Retinal pigment epithelial cell (primary cell): Measurements from ENCODE around the gene PTGDR2.

Source experiments
- DNase-seq: peaks from one replicate; pipeline ENCODE4 v3.0.0-alpha.2; 2010; ENCODE audit warnings: low read depth
- H3K4me3 ChIP-seq: 2 replicates; pipeline ENCODE4 v1.5.1; 2011; ENCODE audit warnings: mild to moderate bottlenecking, low read length, control low read depth, moderate library complexity
- CTCF ChIP-seq: conservative IDR thresholded peaks from 2 replicates; pipeline ENCODE4 v1.5.1; 2011; ENCODE audit warnings: low read depth, low read length, control low read depth, inconsistent platforms

Gene PTGDR2

DNA sequence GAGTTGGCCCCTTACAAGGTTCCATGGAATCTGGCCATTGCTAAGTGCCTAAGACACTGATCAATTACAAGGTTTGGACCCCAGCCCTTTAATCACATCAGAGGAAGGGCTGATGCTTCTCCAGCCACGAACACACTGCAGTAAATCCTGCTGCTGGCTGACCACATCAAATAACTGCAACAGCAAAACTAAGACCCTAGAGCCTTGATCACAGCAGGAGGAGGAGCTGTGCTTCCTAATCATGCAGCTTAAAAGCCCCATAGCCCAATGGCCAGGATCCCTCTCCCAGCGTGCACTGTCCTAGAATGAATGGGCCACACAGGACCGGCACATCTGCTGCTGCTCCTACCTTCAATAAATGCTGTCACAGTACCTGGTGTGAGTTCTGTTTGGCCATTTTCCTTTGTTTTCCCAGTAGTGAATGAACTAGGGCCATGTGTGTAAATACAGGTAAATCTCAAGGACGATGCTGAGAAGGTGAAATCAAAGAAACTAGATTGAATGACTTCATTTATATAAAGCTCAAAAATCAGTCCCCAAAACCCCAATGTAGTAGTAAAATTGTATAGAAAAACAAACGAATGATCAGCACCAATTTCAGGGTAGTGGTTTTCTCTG, 24.3 kb upstream of the PTGDR2 start:
- no peak overlapping the region for H3K4me3 ChIP-seq
- DNase-seq, result no peak
- no peak for TF ChIP-seq CTCF

DNA sequence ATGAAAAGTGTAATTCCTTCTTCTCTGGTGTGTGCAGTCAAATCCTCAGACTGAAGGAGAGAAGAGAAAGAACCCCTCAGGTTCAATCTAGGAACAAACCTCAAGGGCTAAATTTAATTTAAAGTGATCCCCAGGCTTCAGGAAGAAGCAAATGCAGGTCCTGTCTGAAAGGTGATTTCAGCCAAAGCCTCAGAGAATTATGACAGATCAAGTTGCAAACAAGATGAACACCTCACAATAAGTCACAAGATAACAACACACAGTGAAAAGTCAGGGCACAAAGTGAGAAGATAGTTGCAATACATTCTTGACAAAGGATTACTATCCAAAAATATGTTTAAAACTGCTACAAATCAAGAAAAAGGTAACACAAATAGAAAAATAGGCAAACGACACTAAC, 23.4 kb upstream of the PTGDR2 start:
- DNase-seq, result no peak
- no peak for TF ChIP-seq CTCF
- no peak overlapping the region for H3K4me3 ChIP-seq

- TF ChIP-seq CTCF, result no peak
- H3K4me3 ChIP-seq, result no peak overlapping the region
- DNase-seq, result no peak
These were observed 22.7 kb upstream of the PTGDR2 start for GRCh38 chr11:60878245-60879101.

DNA sequence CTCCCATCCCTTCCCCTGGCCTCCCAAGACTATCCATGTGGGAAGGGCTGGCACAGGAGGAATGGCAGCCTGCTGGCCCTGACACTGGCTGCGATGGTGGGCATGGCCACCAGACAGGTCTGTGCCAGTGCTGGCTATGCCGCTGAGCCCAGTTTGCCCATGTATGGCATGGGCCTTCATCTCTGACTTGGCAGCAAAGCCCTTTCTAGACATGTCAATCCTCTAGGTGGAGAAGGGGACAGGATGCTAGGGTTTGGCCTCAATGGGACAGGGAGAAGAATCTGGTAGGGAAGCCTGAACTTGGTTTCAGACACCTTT, 20.4 kb upstream of the PTGDR2 start:
- H3K4me3 ChIP-seq, result no peak overlapping the region
- DNase-seq, result no peak
- TF ChIP-seq CTCF, result no peak

DNA sequence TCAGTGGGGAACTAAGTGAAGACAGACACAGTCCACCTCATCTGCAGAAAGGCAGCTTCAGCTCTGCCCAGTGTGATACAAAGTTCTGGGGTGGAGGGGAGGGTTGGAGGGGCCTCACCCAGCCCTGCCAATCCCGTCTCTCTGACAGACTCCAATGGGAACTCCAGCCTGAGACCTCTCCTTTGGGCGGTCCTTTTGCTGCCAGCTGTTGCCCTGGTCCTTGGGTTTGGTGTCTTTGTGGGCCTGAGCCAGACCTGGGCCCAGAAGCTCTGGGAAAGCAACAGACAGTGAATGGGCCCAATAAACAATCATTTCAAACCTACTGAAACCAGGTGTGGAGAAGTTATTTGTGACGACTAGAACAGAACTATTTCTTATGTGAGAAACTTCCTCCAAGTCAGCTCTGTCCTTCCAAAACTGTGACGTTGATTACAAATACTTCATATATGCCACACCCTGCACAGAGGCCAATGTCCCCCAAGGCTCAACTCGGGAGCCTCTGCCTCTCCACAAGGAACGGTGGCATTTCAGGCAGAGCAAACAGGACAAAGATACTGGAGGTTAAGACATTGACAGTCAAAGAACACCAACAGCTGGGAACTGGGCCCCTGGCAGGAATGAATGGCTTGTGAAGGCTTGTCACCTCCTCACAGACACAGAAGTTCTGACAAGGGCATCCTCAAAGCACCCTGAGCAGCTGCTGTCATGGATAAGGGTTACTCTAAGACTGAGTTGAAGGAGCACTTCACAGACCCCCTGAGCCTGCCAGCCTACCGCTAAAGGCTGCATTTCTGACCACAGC, 19.8 kb upstream of the PTGDR2 start:
- no peak for DNase-seq
- no peak overlapping the region for H3K4me3 ChIP-seq
- no peak for TF ChIP-seq CTCF

DNA sequence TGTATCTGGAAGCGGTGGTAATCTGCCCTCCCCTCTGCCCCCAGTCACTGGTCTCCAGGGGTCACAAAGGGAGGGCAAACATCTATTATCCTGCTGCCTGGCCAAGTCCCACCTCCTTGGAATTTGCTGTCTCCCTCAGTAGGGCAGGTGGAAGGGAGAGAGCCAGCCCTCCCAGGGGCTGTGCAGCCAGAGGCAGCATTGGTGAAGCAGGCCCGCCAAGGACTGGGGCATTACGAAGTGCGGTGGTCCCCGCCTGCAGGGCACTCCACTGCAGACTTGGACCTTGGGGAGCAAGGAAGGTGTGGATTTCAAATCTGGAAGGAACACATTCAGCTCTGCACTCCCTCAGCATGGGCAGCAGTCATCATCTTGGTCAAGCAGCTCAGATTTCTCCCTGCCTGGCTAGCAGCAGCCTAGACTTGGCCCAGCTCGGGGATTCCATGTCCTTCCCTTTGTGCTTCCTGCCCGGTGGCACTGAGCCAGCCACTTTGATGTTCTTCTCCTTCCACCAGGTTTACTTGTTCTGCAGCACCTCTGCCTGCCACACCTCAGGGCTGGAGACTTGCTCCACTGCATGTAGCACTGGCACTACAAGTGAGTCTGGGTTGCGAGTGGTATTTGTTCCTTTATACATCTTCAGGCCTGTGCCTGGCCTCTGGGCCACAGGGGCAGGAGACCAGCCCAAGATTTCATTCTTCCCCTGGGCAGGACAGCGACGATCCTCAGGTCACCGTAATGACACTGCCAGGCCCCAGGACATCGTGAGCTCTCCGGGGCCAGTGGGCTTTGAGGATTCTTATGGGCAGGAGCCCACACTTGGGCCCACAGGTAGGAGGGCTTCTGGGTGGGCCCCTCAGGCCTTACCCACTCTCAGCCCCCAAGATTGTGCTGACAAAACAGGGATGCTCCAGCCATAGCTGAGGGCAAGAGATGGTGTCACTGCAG, 18.9 kb upstream of the PTGDR2 start:
- no peak for TF ChIP-seq CTCF
- DNase-seq, result no peak
- H3K4me3 ChIP-seq, result no peak overlapping the region
